ENCODE results near the gene XPR1. TPM values are rescaled to one million over a fixed set of nuclear protein-coding genes. Genes with fewer than 3 reads are reported as not detected.

XPR1 gene
- total and polyA plus RNA-seq, 9 donors, result 5.7 to 34.1 (median 17.3) TPM

DNA sequence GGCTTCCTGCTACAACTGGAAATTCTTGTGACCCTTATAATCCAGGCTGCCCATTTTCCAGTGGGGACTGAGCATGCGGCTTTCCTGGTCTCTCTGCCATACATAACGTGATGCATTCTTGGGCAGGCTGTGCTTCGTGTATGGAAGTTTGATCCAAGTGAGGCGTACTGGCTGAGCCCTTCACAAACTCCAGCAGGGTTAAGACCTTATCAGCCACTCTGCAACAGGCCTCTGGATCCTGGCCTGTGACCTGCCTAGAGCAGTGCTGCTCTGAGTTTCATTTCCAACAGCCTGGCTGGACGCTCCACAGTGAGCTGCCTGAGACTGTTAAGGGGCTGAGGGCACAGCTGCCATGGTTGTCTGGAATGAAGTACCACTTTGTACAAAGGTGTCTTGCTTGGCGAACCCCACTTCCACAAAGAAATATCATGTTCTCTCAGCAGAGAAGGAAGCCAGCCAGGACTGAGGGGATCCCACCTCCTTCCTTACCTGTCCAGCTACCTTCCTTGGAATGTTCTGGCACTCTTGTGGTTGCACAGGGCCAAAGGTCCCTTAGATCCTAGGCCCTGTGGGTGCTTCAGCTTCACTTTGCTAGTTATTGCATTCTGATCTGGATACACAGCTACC, 28.5 kb upstream of the XPR1 start:
- no peaks in the 10 kb centered on the region for H3K4me1 ChIP-seq (ENCODE audit: insufficient read depth)
- H3K27ac ChIP-seq, result no peak overlapping the region
- DNase-seq, result no peak
- WGBS, 3 donors, result 85 to 92% (median 85%) methylated on average over 6 of the region's 6 CpGs
- no peaks in the 10 kb centered on the region for H3K9me3 ChIP-seq
- TF ChIP-seq, protein P1, sequence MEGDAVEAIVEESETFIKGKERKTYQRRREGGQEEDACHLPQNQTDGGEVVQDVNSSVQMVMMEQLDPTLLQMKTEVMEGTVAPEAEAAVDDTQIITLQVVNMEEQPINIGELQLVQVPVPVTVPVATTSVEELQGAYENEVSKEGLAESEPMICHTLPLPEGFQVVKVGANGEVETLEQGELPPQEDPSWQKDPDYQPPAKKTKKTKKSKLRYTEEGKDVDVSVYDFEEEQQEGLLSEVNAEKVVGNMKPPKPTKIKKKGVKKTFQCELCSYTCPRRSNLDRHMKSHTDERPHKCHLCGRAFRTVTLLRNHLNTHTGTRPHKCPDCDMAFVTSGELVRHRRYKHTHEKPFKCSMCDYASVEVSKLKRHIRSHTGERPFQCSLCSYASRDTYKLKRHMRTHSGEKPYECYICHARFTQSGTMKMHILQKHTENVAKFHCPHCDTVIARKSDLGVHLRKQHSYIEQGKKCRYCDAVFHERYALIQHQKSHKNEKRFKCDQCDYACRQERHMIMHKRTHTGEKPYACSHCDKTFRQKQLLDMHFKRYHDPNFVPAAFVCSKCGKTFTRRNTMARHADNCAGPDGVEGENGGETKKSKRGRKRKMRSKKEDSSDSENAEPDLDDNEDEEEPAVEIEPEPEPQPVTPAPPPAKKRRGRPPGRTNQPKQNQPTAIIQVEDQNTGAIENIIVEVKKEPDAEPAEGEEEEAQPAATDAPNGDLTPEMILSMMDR (IDR thresholded peaks at IDR 0.05), result no peak
- TF ChIP-seq POLR2A (IDR thresholded peaks at IDR 0.05) (no peak), EP300 (IDR thresholded peaks at IDR 0.05) (no peak)
- no peak overlapping the region for H3K4me3 ChIP-seq
- intact Hi-C loops (cut with DNase I), result no loop called here
- no peaks in the 10 kb centered on the region for H3K36me3 ChIP-seq
- no peaks in the 10 kb centered on the region for H3K27me3 ChIP-seq

DNA sequence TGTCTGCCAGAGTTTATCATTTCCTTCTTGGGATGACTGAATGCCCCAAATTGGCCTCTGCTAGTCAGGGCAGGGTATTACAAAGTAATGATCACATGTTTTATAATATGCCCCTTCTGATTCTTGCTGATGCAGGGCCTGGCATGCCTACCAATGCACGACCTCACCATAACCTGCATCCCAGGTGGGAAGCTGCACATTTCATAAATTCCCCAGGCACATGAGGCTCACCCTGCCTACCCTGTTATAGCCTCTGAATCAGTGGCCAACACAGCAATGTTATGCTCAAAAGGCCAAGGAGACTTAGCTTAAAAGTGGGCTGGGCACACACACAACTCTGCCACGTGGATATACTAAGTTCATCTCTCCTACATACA, 28.0 kb upstream of the XPR1 start:
- H3K27me3 ChIP-seq, result no peaks in the 10 kb centered on the region
- TF ChIP-seq, protein P1 (IDR thresholded peaks at IDR 0.05), result no peak
- TF ChIP-seq POLR2A (IDR thresholded peaks at IDR 0.05) (no peak), EP300 (IDR thresholded peaks at IDR 0.05) (no peak)
- intact Hi-C loops (cut with DNase I), result no loop called here
- no peak for DNase-seq
- H3K4me3 ChIP-seq, result no peak overlapping the region
- 74 to 83% (median 78%) methylated on average over 2 of the region's 2 CpGs for WGBS, 3 donors
- H3K36me3 ChIP-seq, result no peaks in the 10 kb centered on the region
- no peak overlapping the region for H3K27ac ChIP-seq
- no peaks in the 10 kb centered on the region for H3K4me1 ChIP-seq (ENCODE audit: insufficient read depth)
- no peaks in the 10 kb centered on the region for H3K9me3 ChIP-seq

DNA sequence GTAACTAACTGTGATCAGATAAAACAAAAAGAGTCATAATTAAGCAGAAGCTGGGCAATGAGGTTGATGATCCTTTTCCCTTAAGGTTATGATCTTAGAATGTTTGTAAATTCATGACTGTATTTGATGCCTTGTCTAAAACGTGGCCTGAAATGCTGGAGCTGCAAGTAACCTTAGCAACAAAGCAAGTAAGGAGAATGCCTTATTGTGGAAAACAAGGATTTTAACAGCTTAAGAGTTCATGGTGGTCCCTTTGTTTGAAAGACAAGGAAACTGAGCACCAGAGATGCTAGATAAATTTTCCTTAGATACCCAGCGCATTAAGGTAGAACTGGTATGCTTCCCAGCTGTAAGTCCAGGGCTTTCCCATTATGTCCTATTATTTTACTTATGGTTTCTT, 25.7 kb upstream of the XPR1 start:
- intact Hi-C loops (cut with DNase I), result no loop called here
- DNase-seq, result no peak
- no peaks in the 10 kb centered on the region for H3K9me3 ChIP-seq
- TF ChIP-seq EP300 (IDR thresholded peaks at IDR 0.05), result no peak
- TF ChIP-seq POLR2A (IDR thresholded peaks at IDR 0.05), result no peak
- TF ChIP-seq, protein P1 (IDR thresholded peaks at IDR 0.05), result no peak
- no peak overlapping the region for H3K27ac ChIP-seq
- no peaks in the 10 kb centered on the region for H3K27me3 ChIP-seq
- 57 to 59% (median 58%) methylated on average over 2 of the region's 2 CpGs for WGBS, 3 donors
- no peaks in the 10 kb centered on the region for H3K36me3 ChIP-seq
- H3K4me3 ChIP-seq, result no peak overlapping the region
- H3K4me1 ChIP-seq (ENCODE audit: insufficient read depth), result no peaks in the 10 kb centered on the region

DNA sequence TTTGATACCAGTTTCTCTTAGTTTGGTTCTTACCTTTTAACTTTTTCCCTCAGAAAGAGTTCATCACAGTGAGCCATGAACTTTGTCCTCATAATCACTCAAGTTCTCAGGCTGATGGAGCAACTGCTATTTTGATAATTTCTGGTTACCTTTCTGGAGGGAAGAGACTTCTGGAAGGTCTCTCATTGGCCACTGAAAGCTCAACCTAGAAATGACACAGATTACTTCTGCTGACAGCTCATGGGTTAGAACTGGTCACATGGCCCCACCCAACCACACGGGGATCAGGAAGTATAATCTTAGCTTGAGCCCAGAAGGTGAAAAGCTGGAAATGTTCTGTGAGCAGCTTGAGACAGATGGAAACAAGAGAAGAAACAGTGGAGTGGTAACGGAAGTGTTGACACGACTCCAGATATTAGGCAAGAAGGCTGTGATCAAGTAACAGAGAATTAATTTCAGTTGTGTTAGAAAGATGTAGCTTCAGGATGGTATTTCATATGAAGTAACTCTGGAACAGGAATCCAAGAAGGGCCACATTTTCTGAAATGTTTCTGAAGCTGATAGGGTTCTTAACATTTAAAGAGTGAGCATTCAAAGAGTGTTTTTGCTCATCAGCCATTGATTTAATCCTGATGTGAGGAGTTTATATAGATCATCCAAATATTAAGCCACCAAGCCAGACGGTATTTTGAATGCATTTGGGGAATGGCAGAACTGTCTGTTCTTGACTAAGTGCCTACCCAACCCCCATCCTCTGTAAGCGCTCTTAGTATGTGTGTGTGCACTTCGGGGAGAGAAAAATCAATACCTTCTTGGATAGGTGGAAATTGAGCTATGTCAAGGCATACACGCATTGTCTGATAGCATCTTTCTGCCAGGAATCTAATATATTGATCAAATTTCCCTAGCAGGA, 21.9 kb upstream of the XPR1 start:
- TF ChIP-seq POLR2A (IDR thresholded peaks at IDR 0.05) (no peak), EP300 (IDR thresholded peaks at IDR 0.05) (no peak)
- TF ChIP-seq, protein P1 (IDR thresholded peaks at IDR 0.05), result no peak
- no peaks in the 10 kb centered on the region for H3K36me3 ChIP-seq
- H3K4me3 ChIP-seq, result no peak overlapping the region
- DNase-seq, result no peak
- H3K27me3 ChIP-seq, result no peaks in the 10 kb centered on the region
- H3K4me1 ChIP-seq (ENCODE audit: insufficient read depth), result no peaks in the 10 kb centered on the region
- no peaks in the 10 kb centered on the region for H3K9me3 ChIP-seq
- H3K27ac ChIP-seq, result no peak overlapping the region
- intact Hi-C loops (cut with DNase I), result no loop called here
- 69 to 80% (median 73%) methylated on average over 7 of the region's 7 CpGs for WGBS, 3 donors
